HepG2 (cell line): Measurements from ENCODE around the gene MYBPC2. TPM values are rescaled to one million over a fixed set of nuclear protein-coding genes. Genes with fewer than 3 reads are reported as not detected.
A peak's percentile ranks its signal among the peaks of the same experiment; 100 is the strongest.

Source experiments
- ARHGAP35 ChIP-seq: sonication (generic); formaldehyde crosslinking; IDR thresholded peaks from 2 replicates; pipeline ENCODE4 v1.9.0; 2022; ENCODE audit warnings: mild to moderate bottlenecking, inconsistent platforms, moderate library complexity, missing genetic modification reagents, borderline replicate concordance
- CCDC6 ChIP-seq: sonication (generic); formaldehyde crosslinking; IDR thresholded peaks from 2 replicates; pipeline ENCODE4 v1.8.1; 2022; ENCODE audit warnings: mild to moderate bottlenecking, missing genetic modification reagents, moderate library complexity
- DBP ChIP-seq: sonication (generic); formaldehyde crosslinking; IDR thresholded peaks from 2 replicates; pipeline ENCODE4 v1.4.0; 2020; ENCODE audit warnings: missing genetic modification reagents; ENCODE audit errors: not compliant biosample characterization
- HDAC1 ChIP-seq: sonication (generic); formaldehyde crosslinking; IDR thresholded peaks from 2 replicates; pipeline ENCODE4 v1.5.1; 2020; ENCODE audit warnings: mild to moderate bottlenecking, missing genetic modification reagents
- HHEX ChIP-seq: IDR thresholded peaks from 2 replicates; pipeline ENCODE4 v1.6.1; 2016; ENCODE audit warnings: control low read depth
- IRX3 ChIP-seq: sonication (generic); formaldehyde crosslinking; IDR thresholded peaks from 2 replicates; pipeline ENCODE4 v1.8.1; 2023; ENCODE audit warnings: mild to moderate bottlenecking, low read depth, missing genetic modification reagents, borderline replicate concordance
- KLF13 ChIP-seq: sonication (generic); formaldehyde crosslinking; IDR thresholded peaks from 2 replicates; pipeline ENCODE4 v1.4.0; 2020; ENCODE audit warnings: mild to moderate bottlenecking, missing genetic modification reagents
- LCORL ChIP-seq, 2 experiments: fragments of 450-650 bp in 1 of 2; sonication (generic) in 1 of 2; formaldehyde crosslinking in 1 of 2; IDR thresholded peaks; 2 replicates each; pipeline versions ENCODE4 v1.5.0 to v1.6.1; 2017 to 2020; ENCODE audit warnings: antibody characterized with exemption in 1 of 2, missing genetic modification reagents in 1 of 2
- SKI ChIP-seq: fragments of 450-650 bp; IDR thresholded peaks from one replicate; pipeline ENCODE4 v1.6.1; 2018; ENCODE audit warnings: mild to moderate bottlenecking; ENCODE audit not compliant: partially characterized antibody
- TBP ChIP-seq: sonication (generic); formaldehyde crosslinking; IDR thresholded peaks from 2 replicates; pipeline ENCODE4 v1.5.0; 2020; ENCODE audit warnings: missing genetic modification reagents
- TEAD3 ChIP-seq: optimal IDR thresholded peaks from 2 replicates; pipeline ENCODE3; 2016; ENCODE audit warnings: borderline replicate concordance
- ZMAT5 ChIP-seq: sonication (generic); formaldehyde crosslinking; IDR thresholded peaks from 2 replicates; pipeline ENCODE4 v1.5.0; 2020; ENCODE audit warnings: mild to moderate bottlenecking, low read depth, missing genetic modification reagents, borderline replicate concordance
- ZNF180 ChIP-seq: sonication (generic); formaldehyde crosslinking; IDR thresholded peaks from 2 replicates; pipeline ENCODE4 v1.4.0; 2020; ENCODE audit warnings: low read depth, missing genetic modification reagents, borderline replicate concordance
- ZNF543 ChIP-seq: sonication (generic); formaldehyde crosslinking; IDR thresholded peaks from 2 replicates; pipeline ENCODE4 v1.4.0; 2020; ENCODE audit warnings: mild to moderate bottlenecking, missing genetic modification reagents
- ZNF792 ChIP-seq: IDR thresholded peaks from 2 replicates; pipeline ENCODE4 v1.6.1; 2016
- ZSCAN30 ChIP-seq: sonication (generic); formaldehyde crosslinking; IDR thresholded peaks from 2 replicates; pipeline ENCODE4 v1.5.0; 2020; ENCODE audit warnings: mild to moderate bottlenecking, missing genetic modification reagents
- polyA plus RNA-seq, 8 experiments: library from polyadenylated mRNA; depleted of rRNA in 3 of 8; stranded (reverse) in 7 of 8; unstranded in 1 of 8; fragments of >200 nt; fragmentation: Illumina TruSeq in 4 of 8; extraction: Trizol in 4 of 8; gene quantifications; 2 replicates each; pipeline versions ENCODE4 v1.2.1 to v1.2.3, GENCODE V29; 2011 to 2016; ENCODE audit warnings: low read depth in 4 of 8, missing spikeins in 1 of 8, mixed read lengths in 1 of 8; ENCODE audit not compliant: insufficient read depth in 1 of 8
- total RNA-seq, 5 experiments: library from RNA; depleted of rRNA; stranded (reverse); fragments of >200 nt; fragmentation: Illumina TruSeq; extraction: Trizol; gene quantifications; 2 replicates each; pipeline ENCODE4 v1.2.3, GENCODE V29; 2016; ENCODE audit warnings: low read depth in 1 of 5
- TF ChIP-seq, protein P1 (sequence below): sonication (generic); formaldehyde crosslinking; IDR thresholded peaks from 2 replicates; pipeline ENCODE4 v1.4.0; 2020; ENCODE audit warnings: missing genetic modification reagents
- TF ChIP-seq, protein P2 (sequence below), 2 experiments: sonication (generic) in 1 of 2; formaldehyde crosslinking in 1 of 2; IDR thresholded peaks; 2 replicates each; pipeline versions ENCODE4 v1.4.0 to v1.6.1; 2018 to 2020; ENCODE audit warnings: missing genetic modification reagents in 2 of 2, borderline replicate concordance in 1 of 2, low read depth in 1 of 2, mild to moderate bottlenecking in 1 of 2, missing biosample characterization in 1 of 2
- TF ChIP-seq, protein P3 (sequence below), 2 experiments: fragments of 450-650 bp in 1 of 2; sonication (generic) in 1 of 2; formaldehyde crosslinking; IDR thresholded peaks; 2 replicates each; pipeline versions ENCODE4 v1.5.0 to v1.8.0; 2020 to 2022; ENCODE audit warnings: mild to moderate bottlenecking in 1 of 2, missing genetic modification reagents in 1 of 2

Gene MYBPC2
- total and polyA plus RNA-seq, 2 of the 13 experiments (the other 11 are each of a cell fraction or from before 2014, with no cell fraction given): not detected

- TF ChIP-seq KLF13 (CRISPR knock-in tag) (no peak), SKI (no peak), ZMAT5 (CRISPR knock-in tag) (no peak), ZNF180 (no peak), CCDC6 (CRISPR knock-in tag) (no peak), IRX3 (CRISPR knock-in tag) (no peak), TBP (CRISPR knock-in tag) (no peak), LCORL (IDR thresholded peaks at IDR 0.05) (no peak), LCORL (CRISPR knock-in tag; IDR thresholded peaks at IDR 0.05) (no peak), ZNF792 (no peak), HDAC1 (CRISPR knock-in tag) (0 out of 2 replicates have a peak, but pooled peaks have one; percentile 17), DBP (CRISPR knock-in tag) (no peak), HHEX (CRISPR knock-in tag) (no peak), ZSCAN30 (CRISPR knock-in tag) (no peak), ARHGAP35 (CRISPR knock-in tag) (no peak), TEAD3 (CRISPR knock-in tag) (peak; percentile 48), ZNF543 (no peak)
- TF ChIP-seq, protein P1, sequence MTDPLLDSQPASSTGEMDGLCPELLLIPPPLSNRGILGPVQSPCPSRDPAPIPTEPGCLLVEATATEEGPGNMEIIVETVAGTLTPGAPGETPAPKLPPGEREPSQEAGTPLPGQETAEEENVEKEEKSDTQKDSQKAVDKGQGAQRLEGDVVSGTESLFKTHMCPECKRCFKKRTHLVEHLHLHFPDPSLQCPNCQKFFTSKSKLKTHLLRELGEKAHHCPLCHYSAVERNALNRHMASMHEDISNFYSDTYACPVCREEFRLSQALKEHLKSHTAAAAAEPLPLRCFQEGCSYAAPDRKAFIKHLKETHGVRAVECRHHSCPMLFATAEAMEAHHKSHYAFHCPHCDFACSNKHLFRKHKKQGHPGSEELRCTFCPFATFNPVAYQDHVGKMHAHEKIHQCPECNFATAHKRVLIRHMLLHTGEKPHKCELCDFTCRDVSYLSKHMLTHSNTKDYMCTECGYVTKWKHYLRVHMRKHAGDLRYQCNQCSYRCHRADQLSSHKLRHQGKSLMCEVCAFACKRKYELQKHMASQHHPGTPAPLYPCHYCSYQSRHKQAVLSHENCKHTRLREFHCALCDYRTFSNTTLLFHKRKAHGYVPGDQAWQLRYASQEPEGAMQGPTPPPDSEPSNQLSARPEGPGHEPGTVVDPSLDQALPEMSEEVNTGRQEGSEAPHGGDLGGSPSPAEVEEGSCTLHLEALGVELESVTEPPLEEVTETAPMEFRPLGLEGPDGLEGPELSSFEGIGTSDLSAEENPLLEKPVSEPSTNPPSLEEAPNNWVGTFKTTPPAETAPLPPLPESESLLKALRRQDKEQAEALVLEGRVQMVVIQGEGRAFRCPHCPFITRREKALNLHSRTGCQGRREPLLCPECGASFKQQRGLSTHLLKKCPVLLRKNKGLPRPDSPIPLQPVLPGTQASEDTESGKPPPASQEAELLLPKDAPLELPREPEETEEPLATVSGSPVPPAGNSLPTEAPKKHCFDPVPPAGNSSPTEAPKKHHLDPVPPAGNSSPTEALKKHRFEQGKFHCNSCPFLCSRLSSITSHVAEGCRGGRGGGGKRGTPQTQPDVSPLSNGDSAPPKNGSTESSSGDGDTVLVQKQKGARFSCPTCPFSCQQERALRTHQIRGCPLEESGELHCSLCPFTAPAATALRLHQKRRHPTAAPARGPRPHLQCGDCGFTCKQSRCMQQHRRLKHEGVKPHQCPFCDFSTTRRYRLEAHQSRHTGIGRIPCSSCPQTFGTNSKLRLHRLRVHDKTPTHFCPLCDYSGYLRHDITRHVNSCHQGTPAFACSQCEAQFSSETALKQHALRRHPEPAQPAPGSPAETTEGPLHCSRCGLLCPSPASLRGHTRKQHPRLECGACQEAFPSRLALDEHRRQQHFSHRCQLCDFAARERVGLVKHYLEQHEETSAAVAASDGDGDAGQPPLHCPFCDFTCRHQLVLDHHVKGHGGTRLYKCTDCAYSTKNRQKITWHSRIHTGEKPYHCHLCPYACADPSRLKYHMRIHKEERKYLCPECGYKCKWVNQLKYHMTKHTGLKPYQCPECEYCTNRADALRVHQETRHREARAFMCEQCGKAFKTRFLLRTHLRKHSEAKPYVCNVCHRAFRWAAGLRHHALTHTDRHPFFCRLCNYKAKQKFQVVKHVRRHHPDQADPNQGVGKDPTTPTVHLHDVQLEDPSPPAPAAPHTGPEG (CRISPR knock-in tag): no peak
- TF ChIP-seq, protein P2, sequence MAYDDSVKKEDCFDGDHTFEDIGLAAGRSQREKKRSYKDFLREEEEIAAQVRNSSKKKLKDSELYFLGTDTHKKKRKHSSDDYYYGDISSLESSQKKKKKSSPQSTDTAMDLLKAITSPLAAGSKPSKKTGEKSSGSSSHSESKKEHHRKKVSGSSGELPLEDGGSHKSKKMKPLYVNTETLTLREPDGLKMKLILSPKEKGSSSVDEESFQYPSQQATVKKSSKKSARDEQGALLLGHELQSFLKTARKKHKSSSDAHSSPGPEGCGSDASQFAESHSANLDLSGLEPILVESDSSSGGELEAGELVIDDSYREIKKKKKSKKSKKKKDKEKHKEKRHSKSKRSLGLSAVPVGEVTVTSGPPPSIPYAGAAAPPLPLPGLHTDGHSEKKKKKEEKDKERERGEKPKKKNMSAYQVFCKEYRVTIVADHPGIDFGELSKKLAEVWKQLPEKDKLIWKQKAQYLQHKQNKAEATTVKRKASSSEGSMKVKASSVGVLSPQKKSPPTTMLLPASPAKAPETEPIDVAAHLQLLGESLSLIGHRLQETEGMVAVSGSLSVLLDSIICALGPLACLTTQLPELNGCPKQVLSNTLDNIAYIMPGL (CRISPR knock-in tag; IDR thresholded peaks at IDR 0.05; ENCODE audit: borderline replicate concordance in 1 of 2, low read depth in 1 of 2): 0 out of 4 replicates have a peak, but pooled peaks of 1 of the 2 experiments have one; percentile 57
- TF ChIP-seq, protein P3, sequence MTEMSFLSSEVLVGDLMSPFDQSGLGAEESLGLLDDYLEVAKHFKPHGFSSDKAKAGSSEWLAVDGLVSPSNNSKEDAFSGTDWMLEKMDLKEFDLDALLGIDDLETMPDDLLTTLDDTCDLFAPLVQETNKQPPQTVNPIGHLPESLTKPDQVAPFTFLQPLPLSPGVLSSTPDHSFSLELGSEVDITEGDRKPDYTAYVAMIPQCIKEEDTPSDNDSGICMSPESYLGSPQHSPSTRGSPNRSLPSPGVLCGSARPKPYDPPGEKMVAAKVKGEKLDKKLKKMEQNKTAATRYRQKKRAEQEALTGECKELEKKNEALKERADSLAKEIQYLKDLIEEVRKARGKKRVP (CRISPR knock-in tag; IDR thresholded peaks at IDR 0.05): no peak
These were observed 28.6 kb downstream of the MYBPC2 start (continued) for GRCh38 chr19:50461066-50461875.
